GM12874 (cell line): Measurements from ENCODE around the gene EFNA5.

Experiments
- CTCF ChIP-seq: IDR thresholded peaks from 2 replicates; pipeline ENCODE4 v1.5.1; 2011; ENCODE audit warnings: low read depth, mild to moderate bottlenecking, control low read depth, low read length, moderate library complexity; ENCODE audit not compliant: insufficient read depth

The EFNA5 gene

DNA sequence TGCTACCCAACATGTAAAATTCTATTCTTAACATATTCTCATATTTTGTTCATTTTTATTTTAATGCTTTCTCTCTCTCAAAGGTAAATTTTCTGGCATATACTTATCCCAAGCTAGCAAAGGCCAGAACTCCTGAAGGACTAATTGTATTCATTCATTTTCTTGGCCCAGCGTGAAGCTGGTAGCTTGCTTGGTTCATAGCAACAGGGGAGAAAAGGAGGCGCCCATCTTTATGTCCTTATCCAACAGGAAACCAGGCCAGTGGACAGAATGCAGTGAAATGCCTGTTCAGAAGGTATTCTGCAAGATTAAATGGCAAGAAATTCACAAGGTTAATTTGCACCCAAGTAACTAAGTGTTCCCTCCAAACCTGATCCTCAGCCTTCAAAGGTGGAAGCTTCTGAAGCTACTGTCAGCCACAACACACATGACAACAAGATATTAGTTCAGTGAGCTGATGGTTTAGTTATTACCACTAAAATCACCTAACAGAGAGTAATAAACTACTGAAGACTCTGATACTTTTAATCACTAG is 5.6 kb downstream of the EFNA5 start:
- TF ChIP-seq CTCF, result no peak

DNA sequence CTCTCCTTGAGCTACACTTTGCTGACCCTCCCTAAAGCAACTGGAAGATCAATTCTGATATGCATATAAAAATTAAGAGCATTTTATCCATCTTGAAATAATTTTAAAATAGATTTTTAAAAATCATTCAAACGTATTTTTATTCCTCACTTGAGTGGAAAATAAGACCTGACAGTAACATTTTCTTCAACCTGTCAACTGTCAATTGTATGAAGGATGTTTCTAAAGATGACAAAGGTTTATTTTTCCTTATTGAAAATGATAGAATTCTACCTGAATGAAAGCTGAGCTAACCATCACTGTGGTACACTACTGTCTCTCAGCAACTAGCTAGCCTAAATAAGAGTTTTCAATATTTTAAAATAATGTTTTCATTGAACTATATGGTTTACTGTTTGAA is 7.0 kb downstream of the EFNA5 start:
- TF ChIP-seq CTCF, result no peak

GRCh38 chr5:107661650-107662044 is 9.1 kb downstream of the EFNA5 start:
- TF ChIP-seq CTCF, result no peak

- TF ChIP-seq CTCF, result no peak
Observed at GRCh38 chr5:107661038-107661649, 9.6 kb downstream of the EFNA5 start.

DNA sequence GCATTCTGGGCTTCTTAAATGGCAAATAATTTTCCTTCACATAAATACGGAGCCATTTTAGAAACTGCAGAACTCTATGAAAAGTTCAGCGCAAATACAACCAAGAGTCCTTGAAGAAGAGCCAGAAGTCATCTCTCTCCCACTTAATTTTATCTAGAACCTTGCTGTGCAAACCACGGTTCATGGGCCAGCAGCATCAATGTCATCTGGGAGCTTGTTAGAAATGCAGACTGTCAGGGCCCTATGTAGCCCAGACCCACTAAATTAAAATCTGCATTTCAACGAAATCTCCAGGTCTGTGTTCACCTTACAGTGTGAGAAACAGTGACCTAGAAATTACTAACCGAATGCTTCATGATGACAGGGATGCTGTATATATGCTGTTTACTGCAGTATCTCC is 12.2 kb downstream of the EFNA5 start:
- no peak for TF ChIP-seq CTCF

- no peak for TF ChIP-seq CTCF
Observed at GRCh38 chr5:107655831-107656230, 14.9 kb downstream of the EFNA5 start.

DNA sequence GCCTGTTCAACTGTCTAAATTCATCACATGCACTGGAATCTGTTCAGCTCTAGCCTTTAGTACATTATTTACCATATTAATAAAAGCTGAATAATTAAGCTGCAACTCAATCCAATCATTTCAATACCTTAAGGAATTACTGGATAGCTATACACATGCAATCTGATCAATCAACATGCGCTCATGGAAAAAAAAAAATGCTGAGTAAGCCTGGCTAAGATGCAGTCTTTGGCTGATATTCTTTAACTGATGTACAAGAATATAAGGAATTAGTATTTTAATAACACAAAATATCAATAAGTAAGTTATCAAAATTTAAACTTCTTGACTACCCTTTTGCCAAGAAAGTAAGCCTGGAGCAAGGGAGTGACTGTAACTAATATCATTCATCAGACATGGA is 15.9 kb downstream of the EFNA5 start:
- no peak for TF ChIP-seq CTCF
